HG03175 (cell line): ENCODE results near the gene SP4.
"Not testable (repeated sequence)": the region's sequence is repeated elsewhere in the genome, so short reads cannot be mapped to it uniquely, and the experiment has no call there.

ENCODE experiments used
- ATAC-seq: cut with Tn5 transposase; IDR thresholded peaks from one replicate; pipeline ENCODE4 v1.9.1; 2021; ENCODE audit warnings: mild to moderate bottlenecking, moderate library complexity; ENCODE audit not compliant: unreplicated experiment

Gene SP4

DNA sequence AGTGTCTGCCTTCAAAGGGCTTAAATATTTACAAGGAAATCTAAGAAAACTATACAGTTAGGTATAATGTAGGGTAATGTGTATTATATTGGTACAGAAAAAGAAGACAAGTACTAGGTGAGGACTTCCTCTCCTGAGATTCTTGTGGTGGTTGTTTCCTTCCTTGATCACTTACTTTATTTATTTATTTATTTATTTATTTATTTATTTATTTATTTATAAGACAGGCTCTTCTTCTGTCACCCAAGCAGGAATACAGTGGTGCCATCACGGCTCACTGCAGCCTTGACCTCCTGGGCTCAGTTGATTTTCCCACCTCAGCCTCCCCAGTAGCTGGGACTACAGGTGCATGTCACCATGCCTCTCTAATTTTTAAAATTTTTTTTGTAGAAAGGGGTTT is 96.8 kb downstream of the SP4 start:
- no peak for ATAC-seq

GRCh38 chr7:21526007-21526406 is 98.1 kb downstream of the SP4 start:
- ATAC-seq, result no peak

GRCh38 chr7:21526448-21526847 is 98.6 kb downstream of the SP4 start:
- ATAC-seq, result no peak

- ATAC-seq, result not testable (repeated sequence)
Observed at GRCh38 chr7:21532485-21532884, 104.6 kb downstream of the SP4 start.

GRCh38 chr7:21533646-21534045 is 105.8 kb downstream of the SP4 start:
- not testable (repeated sequence) for ATAC-seq

DNA sequence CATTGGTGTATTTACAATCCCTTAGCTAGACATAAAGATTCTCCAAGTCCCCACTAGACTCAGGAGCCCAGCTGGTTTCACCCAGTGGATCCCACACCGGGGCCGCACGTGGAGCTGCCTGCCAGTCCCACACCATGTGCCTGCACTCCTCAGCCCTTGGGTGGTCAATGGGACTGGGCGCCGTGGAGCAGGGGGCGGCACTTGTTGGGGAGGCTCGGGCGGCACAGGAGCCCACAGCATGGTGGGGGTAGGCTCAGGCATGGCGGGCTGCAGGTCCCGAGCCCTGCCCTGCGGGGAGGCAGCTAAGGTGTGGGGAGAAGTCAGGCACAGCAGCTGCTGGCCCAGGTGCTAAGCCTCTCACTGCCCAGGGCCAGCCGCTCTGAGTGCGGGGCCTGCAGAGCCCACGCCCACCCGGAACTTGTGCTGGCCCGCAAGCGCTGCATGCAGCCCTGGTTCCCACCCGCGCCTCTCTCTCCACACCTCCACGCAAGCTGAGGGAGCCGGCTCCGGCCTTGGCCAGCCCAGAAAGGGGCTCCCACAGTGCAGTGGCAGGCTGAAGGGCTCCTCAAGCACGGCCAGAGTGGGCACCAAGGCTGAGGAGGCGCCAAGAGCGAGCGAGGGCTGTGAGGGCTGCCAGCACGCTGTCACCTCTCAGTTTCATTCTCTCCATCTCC is 108.7 kb downstream of the SP4 start:
- not testable (repeated sequence) for ATAC-seq

- ATAC-seq, result no peak
Observed at GRCh38 chr7:21538936-21539495, 111.1 kb downstream of the SP4 start.

- no peak for ATAC-seq
Observed at GRCh38 chr7:21542891-21543527, 115.1 kb downstream of the SP4 start, which contains the start of gene DNAH11. DNAH11 (plus strand) TSS chr7:21543039; CDS start chr7:21543246, 207 bp downstream.

DNA sequence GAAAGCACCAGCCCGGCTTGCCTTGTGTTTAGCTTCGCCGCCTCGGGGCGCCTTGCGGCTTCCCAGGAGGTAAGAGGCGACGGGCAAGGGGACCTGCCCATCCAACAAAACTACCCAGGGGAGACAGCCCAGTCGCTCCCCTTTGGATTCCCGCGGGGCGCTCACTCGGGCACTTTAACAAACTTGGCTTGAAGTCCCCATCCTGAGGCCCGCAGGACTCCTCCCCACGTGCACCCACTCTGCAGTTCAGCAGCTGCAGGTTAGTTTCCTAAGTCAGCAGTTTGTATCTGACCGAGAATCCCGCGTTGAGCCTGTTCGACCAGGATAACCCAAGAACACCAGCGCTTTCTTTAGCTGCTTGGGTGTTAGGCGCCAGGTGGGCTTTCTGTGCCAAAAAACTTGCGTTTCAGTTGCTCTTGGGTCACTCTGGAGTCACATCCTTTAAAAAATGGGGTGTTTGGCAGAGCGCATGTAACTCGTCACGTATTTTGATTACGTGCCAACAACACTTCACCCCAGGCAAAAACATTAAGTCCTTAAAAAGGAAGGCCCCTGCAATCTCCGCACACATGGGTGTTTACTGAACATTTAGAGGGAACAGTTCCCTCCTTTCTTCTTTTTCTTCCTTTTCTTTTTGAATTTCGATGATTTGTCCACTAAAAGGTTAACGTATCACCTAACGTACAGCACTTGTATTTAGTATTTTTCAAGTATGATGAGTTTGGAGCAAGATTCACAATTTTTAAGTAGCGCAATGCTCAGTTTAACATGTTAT is 115.8 kb downstream of the SP4 start:
- ATAC-seq, result no peak

DNA sequence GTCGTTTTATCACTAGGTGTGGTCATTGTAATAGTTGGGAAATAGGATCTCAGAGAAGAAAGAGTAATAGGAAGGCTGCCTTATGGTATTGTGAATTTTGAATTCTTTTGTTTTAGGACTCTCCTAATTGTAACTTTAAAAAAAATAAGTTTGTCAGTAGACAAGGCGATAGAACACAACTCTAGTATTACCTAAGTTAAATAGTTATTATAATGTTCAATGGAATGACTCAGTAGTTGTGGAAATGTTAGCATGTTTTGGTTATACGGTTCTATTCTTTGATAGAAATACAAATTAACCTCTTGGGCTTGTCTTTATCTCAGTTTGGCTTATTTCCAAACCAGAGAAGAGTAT is 116.4 kb downstream of the SP4 start:
- ATAC-seq, result no peak

GRCh38 chr7:21544715-21545114 is 116.8 kb downstream of the SP4 start:
- no peak for ATAC-seq

DNA sequence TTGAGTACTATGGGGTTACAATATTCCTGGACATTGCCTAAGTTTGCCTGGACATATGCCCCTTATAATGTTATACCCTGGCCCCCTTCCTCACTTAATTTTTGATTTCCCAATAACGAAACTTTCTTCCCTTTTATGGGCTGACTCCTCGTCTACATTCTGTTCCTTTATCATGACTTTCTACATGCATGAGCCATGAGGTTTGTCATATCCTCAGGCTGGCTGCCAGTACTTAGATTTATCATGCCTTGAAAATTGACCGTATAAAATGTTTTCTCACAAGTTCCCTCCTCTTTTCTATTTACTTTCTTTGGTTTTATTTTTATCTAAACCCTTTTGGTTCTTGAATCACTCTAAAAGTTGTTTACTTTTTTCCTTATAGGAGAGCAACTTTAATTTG is 119.6 kb downstream of the SP4 start:
- no peak for ATAC-seq

GRCh38 chr7:21548491-21548890 is 120.6 kb downstream of the SP4 start:
- no peak for ATAC-seq

DNA sequence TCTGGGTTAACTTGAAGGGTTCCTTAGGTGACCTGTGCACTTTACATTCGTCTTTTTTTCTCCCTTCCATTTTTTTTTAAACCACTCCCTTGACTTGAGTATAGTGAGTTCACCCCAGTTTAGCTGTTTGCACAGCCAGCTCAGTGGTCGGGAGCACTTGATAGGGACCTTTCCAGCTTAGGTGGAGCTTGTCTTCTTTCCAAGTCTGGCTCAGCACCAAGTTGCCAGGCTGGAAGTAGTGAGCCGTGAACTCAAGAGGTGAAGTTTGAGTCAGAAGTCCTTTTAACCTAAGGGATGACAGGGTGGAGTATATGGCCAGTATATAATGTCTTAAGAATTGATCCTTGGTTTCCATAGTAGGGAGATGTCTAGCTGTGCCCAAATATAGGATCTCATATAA is 122.2 kb downstream of the SP4 start:
- no peak for ATAC-seq

DNA sequence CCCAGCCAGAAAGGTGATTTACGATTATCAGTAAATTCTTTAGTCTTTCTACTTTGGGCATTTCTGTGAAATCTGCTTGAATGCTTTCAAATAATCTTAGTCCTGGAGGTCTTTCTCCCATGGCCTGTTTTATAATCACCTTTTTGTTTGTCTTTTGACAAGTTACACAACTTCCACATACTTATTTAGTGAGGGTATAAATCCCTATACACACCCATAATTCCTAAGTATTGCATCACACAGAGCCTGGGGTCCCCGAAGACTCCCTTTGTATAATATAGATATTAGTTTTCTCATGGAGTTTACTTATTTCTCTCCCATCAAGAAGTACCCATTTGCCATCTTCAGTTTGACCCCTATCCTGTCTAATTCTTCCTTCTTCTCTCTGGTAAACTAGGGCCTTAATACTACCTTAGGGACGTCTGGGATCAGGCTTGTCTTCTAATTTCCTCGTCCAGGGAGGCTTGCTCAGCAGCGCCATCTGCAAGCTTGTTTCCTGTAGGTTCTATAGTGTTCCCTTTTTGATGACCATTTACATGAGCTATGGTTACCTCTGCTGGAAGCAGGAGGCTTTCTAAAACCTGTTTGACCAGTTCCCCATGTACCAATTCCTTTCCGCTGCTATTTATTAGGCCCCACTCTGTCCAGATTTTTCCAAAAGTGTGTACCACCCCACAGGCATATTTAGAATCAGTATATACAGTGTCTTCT is 123.1 kb downstream of the SP4 start:
- no peak for ATAC-seq

DNA sequence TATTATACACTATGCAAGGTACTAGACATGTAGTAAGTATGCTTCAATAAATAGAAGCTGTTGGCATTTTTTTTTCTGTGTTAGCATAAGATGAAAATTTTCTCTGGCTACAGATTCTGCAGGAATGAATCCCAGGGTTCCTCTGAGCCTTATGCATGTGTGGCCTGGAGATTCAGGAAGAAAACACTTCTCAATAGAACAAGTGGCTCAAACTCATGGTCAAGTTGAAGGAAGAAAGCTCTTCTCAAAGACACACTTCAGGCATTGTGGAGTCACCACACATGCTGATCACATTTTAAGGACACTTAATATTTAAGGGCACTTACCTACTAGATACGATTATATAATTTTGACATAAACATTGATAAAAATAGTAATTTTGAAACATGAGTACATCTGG is 134.5 kb downstream of the SP4 start:
- ATAC-seq, result no peak
